Endothelial cell of umbilical vein (primary cell): ENCODE data around the gene GABRB2. TPM values are rescaled to one million over a fixed set of nuclear protein-coding genes. Genes with fewer than 3 reads are reported as not detected.

ENCODE experiments used
- BruUV-seq: library from RNA; stranded (reverse); fragments of 400-500 nt; replicated peaks from 2 replicates; lab custom pipeline; 2021; lab: Mats Ljungman, UMichigan
- CTCF ChIA-PET: fragments of 300-600, 350-600 bp; sonication (Branson Sonifier 250); formaldehyde crosslinking; loops from one replicate; lab custom pipeline; 2021; ENCODE audit warnings: antibody characterized with exemption, inconsistent platforms; lab: Charles Lee
- POLR2A ChIA-PET: fragments of 300-600, 350-600 bp; sonication (Branson Sonifier 250); formaldehyde crosslinking; loops from one replicate; lab custom pipeline; 2021; ENCODE audit warnings: antibody characterized with exemption, inconsistent platforms; lab: Charles Lee
- DNase-seq: peaks from one replicate; pipeline ENCODE4 v3.0.0-alpha.2; 2011; ENCODE audit warnings: low read depth, low spot score
- FAIRE-seq: peaks from 2 replicates; lab custom pipeline; 2011; peaks lifted over from hg19 to GRCh38; lab: Jason Lieb, UNC
- H2AFZ ChIP-seq: 2 replicates; pipeline ENCODE4 v1.6.0; 2012; ENCODE audit warnings: low read depth, low read length, control low read depth, inconsistent platforms
- H3K27ac ChIP-seq: 2 replicates; pipeline ENCODE4 v1.5.1; 2011; ENCODE audit warnings: low read depth, mild to moderate bottlenecking, control low read depth, low read length, moderate library complexity; ENCODE audit not compliant: insufficient read depth
- H3K27me3 ChIP-seq, 2 experiments: 2 replicates each; pipeline versions ENCODE4 v1.6.0 to v1.6.1; 2011; ENCODE audit warnings: low read length in 2 of 2, mixed read lengths in 1 of 2; ENCODE audit not compliant: control insufficient read depth in 2 of 2, insufficient read depth in 2 of 2
- H3K36me3 ChIP-seq, 2 experiments: 2 replicates in 1 of 2; 3 replicates in 1 of 2; pipeline ENCODE4 v1.5.1; 2011; ENCODE audit warnings: low read length in 2 of 2, mild to moderate bottlenecking in 1 of 2, moderate library complexity in 1 of 2; ENCODE audit not compliant: control insufficient read depth in 2 of 2, insufficient read depth in 2 of 2; ENCODE audit errors: extremely low read depth in 1 of 2
- H3K4me1 ChIP-seq: 3 replicates; pipeline ENCODE4 v1.5.1; 2011; ENCODE audit warnings: mild to moderate bottlenecking, low read length; ENCODE audit not compliant: control insufficient read depth, insufficient read depth; ENCODE audit errors: extremely low read depth
- H3K4me2 ChIP-seq: 2 replicates; pipeline ENCODE4 v1.6.1; 2011; ENCODE audit warnings: low read length, control low read depth, mixed read lengths; ENCODE audit not compliant: insufficient read depth
- H3K4me3 ChIP-seq, 3 experiments: fragments of 200-600 bp in 1 of 3; sonication (generic), shearing (Covaris generic) in 1 of 3; replicated peaks in 1 of 3; 2 replicates each; pipeline ENCODE4 v1.5.1; 2011 to 2016; ENCODE audit warnings: control low read depth in 3 of 3, low read length in 3 of 3, mild to moderate bottlenecking in 2 of 3, inconsistent platforms in 1 of 3, low read depth in 1 of 3, moderate library complexity in 1 of 3; ENCODE audit not compliant: insufficient read depth in 1 of 3
- H3K79me2 ChIP-seq: 2 replicates; pipeline ENCODE4 v1.6.0; 2012; ENCODE audit warnings: low read length, inconsistent platforms; ENCODE audit not compliant: control insufficient read depth, insufficient read depth
- H3K9ac ChIP-seq: replicated peaks from 2 replicates; pipeline ENCODE3; 2011; ENCODE audit warnings: low read length, control low read depth; ENCODE audit not compliant: insufficient read depth; ENCODE audit errors: extremely low read depth
- H3K9me1 ChIP-seq: replicated peaks from 3 replicates; pipeline ENCODE4 v1.6.0; 2011; ENCODE audit warnings: mild to moderate bottlenecking, low read length; ENCODE audit not compliant: control insufficient read depth, insufficient read depth; ENCODE audit errors: extremely low read depth
- H3K9me3 ChIP-seq: replicated peaks from 2 replicates; pipeline ENCODE4 v1.5.1; 2012; ENCODE audit warnings: low read length, inconsistent platforms; ENCODE audit not compliant: control insufficient read depth, insufficient read depth
- H4K20me1 ChIP-seq: replicated peaks from 2 replicates; pipeline ENCODE3; 2011; ENCODE audit warnings: mild to moderate bottlenecking, low read length; ENCODE audit not compliant: control insufficient read depth, insufficient read depth; ENCODE audit errors: extremely low read depth
- CTCF ChIP-seq, 2 donors: IDR thresholded peaks; 1 replicate in 1 of 2; 2 replicates in 1 of 2; pipeline ENCODE4 v1.5.1; 2011; ENCODE audit warnings: low read length in 2 of 2, mild to moderate bottlenecking in 2 of 2, moderate library complexity in 2 of 2, control low read depth in 1 of 2, inconsistent platforms in 1 of 2, low read depth in 1 of 2; ENCODE audit not compliant: insufficient read depth in 1 of 2; ENCODE audit errors: extremely low read depth in 1 of 2
- EZH2 ChIP-seq: IDR thresholded peaks from 2 replicates; pipeline ENCODE4 v1.6.1; 2012; ENCODE audit warnings: borderline replicate concordance, low read depth, mild to moderate bottlenecking, moderate library complexity, low read length, inconsistent platforms; ENCODE audit not compliant: severe bottlenecking
- FOS ChIP-seq: IDR thresholded peaks from 2 replicates; pipeline ENCODE4 v1.6.1; 2011; ENCODE audit warnings: mild to moderate bottlenecking, low read length, moderate library complexity, borderline replicate concordance; ENCODE audit not compliant: insufficient read depth
- GATA2 ChIP-seq: IDR thresholded peaks from 2 replicates; pipeline ENCODE4 v1.7.0; 2011; ENCODE audit warnings: low read depth, mild to moderate bottlenecking, moderate library complexity, mixed read lengths, low read length; ENCODE audit not compliant: insufficient read length, insufficient read depth
- JUN ChIP-seq: IDR thresholded peaks from 2 replicates; pipeline ENCODE4 v1.6.1; 2011; ENCODE audit warnings: borderline replicate concordance, low read depth; ENCODE audit not compliant: insufficient read length, insufficient read depth
- MAX ChIP-seq: IDR thresholded peaks from 2 replicates; pipeline ENCODE4 v1.6.1; 2011; ENCODE audit not compliant: insufficient read depth, insufficient read length
- MYC ChIP-seq: IDR thresholded peaks from one replicate; pipeline ENCODE4 v1.6.1; 2011; ENCODE audit warnings: mild to moderate bottlenecking, low read depth, low read length
- POLR2A ChIP-seq: IDR thresholded peaks from 2 replicates; pipeline ENCODE4 v1.6.1; 2012; ENCODE audit warnings: low read depth, mild to moderate bottlenecking, control low read depth, low read length
- POLR2AphosphoS5 ChIP-seq: IDR thresholded peaks from 2 replicates; pipeline ENCODE4 v1.6.1; 2012; ENCODE audit warnings: low read depth, mild to moderate bottlenecking, control low read depth, low read length, moderate library complexity; ENCODE audit not compliant: insufficient read depth
- dilution Hi-C: fragments of 300-500 bp; cut with MboI; formaldehyde crosslinking; loops from one replicate; pipeline ENCODE4 v1.15.0; 2019; ENCODE audit warnings: low sequenced_read_pairs; ENCODE audit not compliant: extremely low pct_ligation_motif_present
- intact Hi-C: fragments of 100-400 bp; cut with micrococcal nuclease; formaldehyde crosslinking; loops from one replicate; pipeline ENCODE4 v1.10.0; 2022
- polyA plus RNA-seq, 4 experiments: library from polyadenylated mRNA; depleted of rRNA in 3 of 4; stranded (reverse) in 3 of 4; unstranded in 1 of 4; fragments of >200 nt; gene quantifications; 2 replicates each; pipeline versions ENCODE4 v1.2.1 to v1.2.3, GENCODE V29; 2011 to 2012; ENCODE audit warnings: missing spikeins in 1 of 4
- total RNA-seq: library from RNA; stranded (reverse); gene quantifications from 2 replicates; pipeline ENCODE4 v1.2.3, GENCODE V29; 2021

Gene GABRB2
- total and polyA plus RNA-seq, 2 donors (not counting 3 experiments of a cell fraction or from before 2014, with no cell fraction given): not detected

GRCh38 chr5:161411156-161411555 lies 135.4 kb downstream of the GABRB2 start:
- peaks cover 2% of the 10 kb centered on the region for H3K9me3 ChIP-seq
- H3K9me1 ChIP-seq: no peaks in the 10 kb centered on the region
- TF ChIP-seq MAX (no peak), FOS (no peak), MYC (no peak), POLR2A (no peak), POLR2AphosphoS5 (no peak), GATA2 (no peak), EZH2 (no peak), CTCF (IDR thresholded peaks at IDR 0.05; ENCODE audit: extremely low read depth in 1 of 2, insufficient read depth in 1 of 2, low read depth in 1 of 2, low read length in 2 of 2) (no peak), JUN (no peak)
- CTCF ChIA-PET: no interaction called here
- FAIRE-seq (no peak), DNase-seq (no peak)
- H3K9ac ChIP-seq: no peak overlapping the region
- no peak overlapping the region for H3K4me3 ChIP-seq
- no peaks in the 10 kb centered on the region for H3K79me2 ChIP-seq
- no peaks in the 10 kb centered on the region for H3K27me3 ChIP-seq
- POLR2A ChIA-PET: no interaction called here
- no peaks in the 10 kb centered on the region for H3K36me3 ChIP-seq
- H3K4me1 ChIP-seq: no peaks in the 10 kb centered on the region
- no peak overlapping the region for H3K27ac ChIP-seq
- H2AFZ ChIP-seq: no peak overlapping the region
- no peaks in the 10 kb centered on the region for H4K20me1 ChIP-seq
- intact Hi-C loops (no loop called here), dilution Hi-C loops (no loop called here)
- no TSS peak for BruUV-seq
- no peak overlapping the region for H3K4me2 ChIP-seq
